T47D (cell line): Measurements from ENCODE around the gene EFCAB9.
A peak's percentile ranks its signal among the peaks of the same experiment; 100 is the strongest.

Source experiments
- DNase-seq, 2 experiments: peaks; one replicate each; pipeline versions ENCODE4 v3.0.0 to v3.0.0-alpha.2; 2011 to 2012; ENCODE audit warnings: low read depth in 1 of 2, low spot score in 1 of 2
- JUND ChIP-seq: IDR thresholded peaks from 2 replicates; pipeline ENCODE4 v1.6.1; 2012; ENCODE audit warnings: low read depth
- in situ Hi-C: cut with HindIII; loops from 2 replicates; pipeline ENCODE4 v1.10.0; 2016; ENCODE audit warnings: low sequenced_read_pairs, low pct_unique_long_range_greater_than_20kb

Gene EFCAB9

DNA sequence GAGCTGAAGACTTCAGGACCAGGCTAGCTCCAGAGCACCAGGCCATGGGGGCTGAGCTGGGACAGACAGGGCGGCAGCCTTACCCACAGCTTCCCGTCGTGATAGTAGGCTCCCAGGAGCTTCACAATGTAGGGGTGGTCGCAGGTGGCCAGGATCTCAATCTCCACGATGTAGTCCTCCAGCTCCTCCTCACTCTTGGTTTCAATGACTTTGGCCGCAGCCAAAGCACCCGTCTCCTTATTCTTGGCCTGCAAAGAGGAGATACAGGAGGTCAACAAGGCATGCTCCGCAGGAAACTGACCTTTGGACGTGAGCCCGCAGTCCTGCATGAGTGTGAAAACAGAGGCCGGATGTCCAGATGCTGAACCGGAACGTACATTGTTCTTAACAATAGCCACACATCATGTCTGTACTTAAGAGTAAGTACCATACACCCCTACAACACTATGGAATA lies 37.4 kb upstream of the EFCAB9 start:
- no peak for TF ChIP-seq JUND
- in situ Hi-C loops = no loop called here
- DNase-seq = no peak

DNA sequence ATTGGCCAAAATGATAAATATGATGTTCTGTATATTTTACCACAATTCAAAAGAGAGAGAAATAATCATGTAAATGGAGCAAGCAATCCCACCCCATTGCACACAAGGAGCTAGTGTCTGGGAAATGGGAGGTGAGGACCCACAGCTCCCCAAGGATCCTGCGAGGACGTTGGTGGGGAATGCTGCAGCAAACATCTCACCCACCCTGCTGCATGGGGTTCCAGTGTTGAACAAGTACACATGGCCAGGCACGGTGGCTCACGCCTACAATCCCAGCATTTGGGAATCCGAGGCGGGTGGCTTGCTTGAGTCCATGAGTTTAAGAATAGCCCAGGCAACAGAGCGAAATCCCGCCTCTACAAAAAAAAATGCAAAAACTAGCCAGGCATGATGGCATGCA lies 35.0 kb upstream of the EFCAB9 start:
- TF ChIP-seq JUND = no peak
- no peak for DNase-seq
- in situ Hi-C loops = no loop called here

DNA sequence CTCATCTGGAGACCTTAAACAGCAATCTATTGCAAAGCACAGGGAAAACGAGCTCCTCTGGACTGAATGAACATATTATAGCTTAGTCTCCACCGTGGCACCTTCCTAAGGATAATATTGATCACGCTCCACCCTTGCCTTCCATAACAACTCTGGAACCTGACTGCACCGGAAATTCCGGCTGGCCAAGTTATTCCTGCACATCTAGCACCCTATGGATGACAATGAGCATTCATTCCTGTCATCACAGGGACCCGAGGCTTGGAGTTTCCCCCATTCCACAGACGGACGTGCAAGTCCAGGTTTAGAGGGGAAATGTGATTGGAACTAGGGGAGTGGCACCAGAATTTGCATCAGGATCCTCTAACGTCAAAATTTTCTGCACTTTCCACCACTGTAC lies 33.5 kb upstream of the EFCAB9 start:
- in situ Hi-C loops = no loop called here
- peak in 1 of 2 experiments; percentile 75 for DNase-seq
- TF ChIP-seq JUND = no peak

DNA sequence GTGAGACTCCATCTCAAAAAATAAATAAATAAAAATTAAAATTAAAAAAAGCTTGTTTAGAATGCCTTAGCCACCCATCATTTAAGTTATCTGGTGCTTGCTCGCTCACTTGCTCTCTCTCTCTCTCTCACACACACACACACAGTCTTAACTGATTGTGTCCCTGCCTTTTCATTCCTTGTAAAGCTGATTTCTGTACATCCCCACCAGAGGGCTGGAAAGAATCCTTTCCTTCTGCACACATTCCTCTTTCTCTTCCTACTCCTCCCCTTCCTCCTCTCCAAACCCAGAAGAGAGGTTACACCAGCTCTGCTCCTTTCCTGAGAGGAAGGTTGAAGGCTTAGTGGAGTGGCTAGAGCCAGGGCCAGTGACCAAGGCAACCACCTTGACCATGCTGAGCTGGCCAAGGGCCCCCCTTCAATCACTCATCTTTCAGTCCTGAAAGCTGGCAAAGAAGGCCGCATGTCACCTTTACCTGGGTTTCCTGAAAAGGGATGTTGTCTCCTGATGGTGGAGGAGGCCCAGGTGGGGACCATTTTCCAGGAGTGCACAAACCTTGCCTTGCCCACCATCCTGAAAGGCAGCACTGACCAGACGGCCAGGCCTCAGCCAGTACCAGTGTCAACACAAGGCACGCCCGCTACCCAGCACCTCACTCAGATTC lies 31.5 kb upstream of the EFCAB9 start:
- in situ Hi-C loops = no loop called here
- no peak for TF ChIP-seq JUND
- DNase-seq = peak in 1 of 2 experiments; percentile 75

DNA sequence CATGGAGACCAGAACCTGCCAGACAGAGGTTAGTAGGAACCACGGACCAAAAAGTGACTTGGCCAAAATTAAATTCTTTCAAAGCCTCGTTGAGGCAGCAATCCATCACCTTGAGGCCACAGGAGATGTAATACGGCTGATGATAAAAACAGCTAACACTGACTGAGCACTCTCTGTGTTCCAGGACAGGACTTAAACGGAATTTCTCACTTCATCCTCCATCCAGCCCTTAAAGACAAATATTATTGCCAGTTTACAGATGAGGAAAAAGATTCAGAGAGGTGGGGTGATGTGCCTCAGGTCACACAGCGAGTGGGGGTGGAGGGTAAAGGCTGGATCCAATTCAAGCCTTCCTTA lies 31.0 kb upstream of the EFCAB9 start:
- no peak for DNase-seq
- no peak for TF ChIP-seq JUND
- in situ Hi-C loops = no loop called here

DNA sequence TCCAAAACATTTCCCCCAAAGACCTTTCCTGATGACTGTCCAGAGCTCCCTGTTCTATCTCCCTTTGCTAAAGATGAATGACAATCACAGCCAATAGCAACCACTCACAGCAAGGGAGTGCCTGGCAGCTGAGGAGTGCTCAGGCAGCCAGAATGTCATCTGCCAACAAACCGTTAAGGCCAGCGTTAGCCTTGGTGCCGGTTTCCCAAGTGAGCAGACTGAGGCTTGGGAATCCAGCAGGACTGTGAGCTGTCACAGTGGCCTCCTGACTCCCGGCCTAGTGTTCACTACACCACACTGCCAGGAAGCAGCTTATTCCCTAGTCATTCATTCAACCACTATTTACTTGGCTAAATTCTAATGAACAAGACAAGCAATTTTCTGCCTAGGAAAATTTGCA lies 30.6 kb upstream of the EFCAB9 start:
- in situ Hi-C loops = no loop called here
- DNase-seq = no peak
- no peak for TF ChIP-seq JUND

DNA sequence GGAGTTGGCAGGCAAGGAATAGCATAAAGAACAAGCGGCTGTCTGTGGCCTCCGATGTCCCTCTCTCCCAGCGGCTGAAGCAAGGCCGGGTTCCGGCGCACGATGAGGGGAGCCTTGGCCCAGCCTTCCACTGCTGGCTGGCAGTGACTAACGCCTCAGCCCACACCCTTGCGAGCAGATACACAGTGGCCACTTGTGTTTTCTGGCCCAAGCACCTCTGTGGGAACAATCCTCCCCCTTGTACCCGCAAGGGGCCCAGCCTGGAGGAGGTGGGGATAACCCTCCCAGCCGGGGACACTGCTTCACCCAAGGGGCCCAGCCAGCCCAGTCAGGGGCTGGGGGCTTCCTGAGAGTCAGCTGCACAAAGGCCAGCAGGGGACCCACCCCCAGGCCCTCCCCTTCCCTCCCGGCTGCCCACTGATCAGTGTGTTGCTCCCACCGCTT lies 29.2 kb upstream of the EFCAB9 start:
- in situ Hi-C loops = no loop called here
- TF ChIP-seq JUND = no peak

DNA sequence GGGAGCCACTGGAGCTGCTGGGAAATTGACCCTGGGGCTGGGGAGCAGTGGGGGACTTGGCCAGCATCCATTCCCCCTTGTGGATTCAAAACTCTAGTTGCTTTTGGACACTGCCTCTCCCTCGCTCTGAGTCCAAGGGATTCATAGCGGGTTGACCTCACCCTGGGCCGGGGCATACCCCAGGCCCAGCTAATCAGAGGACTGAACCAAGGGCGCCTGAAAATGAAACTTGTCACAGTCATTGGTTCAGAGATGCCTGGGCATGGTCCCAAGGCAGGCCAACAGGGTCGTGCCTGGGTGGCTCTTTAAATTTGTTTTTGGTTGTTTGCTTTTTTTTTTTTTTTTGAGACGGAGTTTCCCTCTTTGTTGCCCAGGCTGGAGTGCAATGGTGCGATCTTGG lies 28.5 kb upstream of the EFCAB9 start:
- DNase-seq = no peak
- no peak for TF ChIP-seq JUND
- in situ Hi-C loops = no loop called here

More for the DNA sequence above, 29.2 kb upstream of the EFCAB9 start:
- DNase-seq = no peak

DNA sequence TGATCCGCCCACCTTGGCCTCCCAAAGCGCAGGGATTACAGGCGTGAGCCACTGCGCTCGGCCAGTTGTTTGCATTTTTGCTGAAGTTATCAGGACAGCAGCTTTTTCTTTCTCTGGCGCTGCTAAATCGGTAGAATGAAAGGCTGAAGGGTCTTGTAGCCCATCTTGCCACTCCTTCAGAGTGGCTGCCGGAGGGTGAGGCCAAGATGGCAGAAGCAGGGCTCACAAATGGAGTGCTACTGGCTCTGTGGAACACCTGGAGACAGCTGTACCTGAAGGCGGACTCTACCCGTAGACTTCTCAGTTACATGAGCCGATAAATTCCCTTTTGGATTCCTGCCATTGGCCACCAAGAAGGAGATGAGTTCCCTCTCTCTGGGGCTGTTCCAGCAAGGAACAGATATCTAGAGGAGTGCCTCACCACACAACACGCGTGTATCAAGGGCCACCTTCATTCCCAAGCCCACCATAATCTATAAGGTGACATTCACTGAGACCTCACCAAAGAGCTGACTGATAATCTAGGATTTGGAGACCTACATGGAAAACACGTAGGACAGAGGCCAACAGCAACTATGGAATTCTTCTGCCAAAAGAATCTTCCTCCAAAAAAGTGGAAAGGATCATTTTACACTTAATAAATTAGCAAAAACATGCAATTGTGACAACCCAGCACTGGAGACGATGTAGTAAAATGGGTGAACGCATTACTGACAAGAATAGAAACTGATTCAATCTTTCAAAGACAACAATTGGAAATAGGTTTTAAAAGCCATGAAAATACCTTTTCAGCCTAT lies 27.7 kb upstream of the EFCAB9 start:
- TF ChIP-seq JUND = no peak
- no peak for DNase-seq
- in situ Hi-C loops = no loop called here

DNA sequence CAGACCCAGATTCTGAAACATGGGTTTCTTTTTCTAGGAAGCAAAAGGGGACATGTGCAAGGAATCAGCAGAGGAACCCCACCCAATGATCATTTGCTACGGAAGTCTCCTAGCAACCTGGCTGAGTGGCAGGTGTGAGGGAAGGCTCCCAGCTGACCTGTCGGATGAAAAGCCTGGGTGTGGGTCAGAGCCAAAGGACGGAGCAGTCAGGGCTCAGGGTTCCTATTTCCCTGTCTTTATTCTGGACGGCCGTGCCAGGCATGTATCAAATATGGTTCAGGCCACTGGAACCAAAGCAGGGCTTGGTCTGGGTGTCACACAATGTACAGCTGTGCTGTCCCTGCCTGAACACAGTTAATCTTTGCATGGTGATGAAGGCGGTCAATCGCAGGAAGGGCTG lies 26.1 kb upstream of the EFCAB9 start:
- no peak for TF ChIP-seq JUND
- in situ Hi-C loops = no loop called here
- DNase-seq = no peak

DNA sequence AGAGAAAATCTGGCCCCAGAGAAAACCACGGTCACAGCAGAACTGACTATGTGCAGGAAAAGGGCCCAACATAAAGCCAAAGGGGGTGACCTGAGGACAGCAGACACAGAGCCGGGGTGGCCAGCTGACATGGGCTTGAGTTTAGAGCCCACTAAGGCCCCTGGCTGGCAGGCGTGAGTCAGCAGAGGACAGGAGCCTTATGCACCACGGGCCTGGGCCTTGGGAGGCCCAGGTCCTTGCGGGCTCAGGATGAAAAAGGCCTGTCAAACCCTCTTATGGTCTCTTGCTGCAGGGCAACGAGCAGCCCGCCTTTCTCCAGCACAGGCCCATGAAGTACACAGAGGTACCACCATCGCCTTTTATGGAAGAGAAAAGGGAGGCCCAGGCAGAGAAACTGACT lies 25.7 kb upstream of the EFCAB9 start:
- no peak for TF ChIP-seq JUND
- in situ Hi-C loops = no loop called here
- no peak for DNase-seq

DNA sequence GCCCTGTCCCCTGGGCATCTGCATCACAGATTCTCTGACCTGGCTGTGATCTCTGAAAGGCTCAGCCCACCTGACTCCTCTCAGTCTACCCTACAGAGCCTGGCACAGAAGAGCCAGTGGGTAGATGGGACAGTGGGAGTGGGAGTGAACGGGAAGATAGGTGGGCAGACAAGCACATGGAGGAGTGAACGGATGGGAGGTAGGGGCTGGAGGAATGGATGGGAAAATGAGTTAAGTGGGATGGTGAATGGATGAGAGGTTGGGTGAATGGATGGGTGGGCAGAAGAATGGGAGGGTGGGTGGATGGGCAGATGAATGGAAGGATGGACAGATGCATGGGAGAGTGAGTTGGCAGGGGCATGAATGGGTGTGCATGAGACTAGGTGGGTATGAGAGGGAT lies 24.8 kb upstream of the EFCAB9 start:
- in situ Hi-C loops = no loop called here
- no peak for DNase-seq
- TF ChIP-seq JUND = no peak

DNA sequence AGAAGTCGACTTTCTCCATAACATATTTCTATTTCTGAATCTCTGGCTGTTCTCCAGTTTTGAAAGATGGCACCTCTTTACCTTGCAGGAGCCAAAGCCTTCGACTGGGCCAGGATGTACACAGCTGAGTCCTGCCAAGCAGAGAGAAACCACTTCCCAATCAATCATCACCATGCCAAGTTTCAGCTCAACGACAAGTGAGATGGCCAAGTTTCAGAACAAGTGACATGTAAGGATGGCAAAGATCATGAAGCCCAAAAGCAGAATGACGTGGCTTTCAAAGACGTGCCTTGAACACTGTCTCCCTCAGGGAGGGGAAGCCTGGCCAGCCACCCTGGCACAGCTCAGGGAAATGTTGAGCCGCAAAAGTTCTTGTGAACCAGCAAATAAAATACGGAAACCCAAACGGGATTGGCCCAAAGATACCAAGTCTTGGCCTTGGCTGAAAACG lies 23.7 kb upstream of the EFCAB9 start:
- TF ChIP-seq JUND = no peak
- in situ Hi-C loops = no loop called here
- DNase-seq = no peak
